ENCODE data around the gene ABHD2.
"Not testable (repeated sequence)": the region's sequence is repeated elsewhere in the genome, so short reads cannot be mapped to it uniquely, and the experiment has no call there.

- TF ChIP-seq, protein P1, sequence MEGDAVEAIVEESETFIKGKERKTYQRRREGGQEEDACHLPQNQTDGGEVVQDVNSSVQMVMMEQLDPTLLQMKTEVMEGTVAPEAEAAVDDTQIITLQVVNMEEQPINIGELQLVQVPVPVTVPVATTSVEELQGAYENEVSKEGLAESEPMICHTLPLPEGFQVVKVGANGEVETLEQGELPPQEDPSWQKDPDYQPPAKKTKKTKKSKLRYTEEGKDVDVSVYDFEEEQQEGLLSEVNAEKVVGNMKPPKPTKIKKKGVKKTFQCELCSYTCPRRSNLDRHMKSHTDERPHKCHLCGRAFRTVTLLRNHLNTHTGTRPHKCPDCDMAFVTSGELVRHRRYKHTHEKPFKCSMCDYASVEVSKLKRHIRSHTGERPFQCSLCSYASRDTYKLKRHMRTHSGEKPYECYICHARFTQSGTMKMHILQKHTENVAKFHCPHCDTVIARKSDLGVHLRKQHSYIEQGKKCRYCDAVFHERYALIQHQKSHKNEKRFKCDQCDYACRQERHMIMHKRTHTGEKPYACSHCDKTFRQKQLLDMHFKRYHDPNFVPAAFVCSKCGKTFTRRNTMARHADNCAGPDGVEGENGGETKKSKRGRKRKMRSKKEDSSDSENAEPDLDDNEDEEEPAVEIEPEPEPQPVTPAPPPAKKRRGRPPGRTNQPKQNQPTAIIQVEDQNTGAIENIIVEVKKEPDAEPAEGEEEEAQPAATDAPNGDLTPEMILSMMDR (IDR thresholded peaks at IDR 0.05) = not testable (repeated sequence)
- not testable (repeated sequence) for TF ChIP-seq POLR2A (IDR thresholded peaks at IDR 0.05)
These were observed 1.9 kb upstream of the ABHD2 start for GRCh38 chr15:89086390-89086789.

Data from adrenal gland (tissue), 5 donors.